HG02588 (cell line): ENCODE measurements around the gene ZBTB8A.

Experiments used
- ATAC-seq: cut with Tn5 transposase; IDR thresholded peaks from one replicate; pipeline ENCODE4 v1.9.1; 2021; ENCODE audit warnings: mild to moderate bottlenecking, moderate library complexity; ENCODE audit not compliant: unreplicated experiment

The ZBTB8A gene

DNA sequence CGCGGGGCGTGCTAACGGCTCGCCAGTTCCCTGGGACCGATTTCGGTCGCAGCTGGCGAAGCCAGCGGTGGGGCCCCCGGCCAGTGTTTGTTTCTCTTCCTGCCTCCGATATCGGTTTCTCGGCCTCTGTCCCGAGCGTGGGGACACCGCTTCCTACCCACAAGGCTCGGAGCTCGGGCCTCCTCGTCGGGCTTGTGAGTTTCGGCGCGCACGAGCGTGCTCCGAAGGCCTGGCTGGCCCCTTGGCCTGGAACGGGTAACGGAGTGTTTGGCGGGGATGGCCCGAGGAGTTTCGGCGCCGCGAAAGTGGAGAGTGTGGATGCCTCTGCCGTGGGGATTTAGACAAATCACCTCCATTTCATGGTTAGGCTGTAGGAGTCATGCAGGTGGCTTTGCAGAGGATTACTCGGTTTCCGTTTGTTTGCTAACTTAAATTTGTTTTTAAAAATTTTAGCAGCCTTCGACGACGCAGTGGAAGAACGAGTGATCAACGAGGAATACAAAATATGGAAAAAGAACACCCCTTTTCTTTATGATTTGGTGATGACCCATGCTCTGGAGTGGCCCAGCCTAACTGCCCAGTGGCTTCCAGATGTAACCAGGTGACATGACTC lies 112.3 kb downstream of the ZBTB8A start:
- no peak for ATAC-seq

DNA sequence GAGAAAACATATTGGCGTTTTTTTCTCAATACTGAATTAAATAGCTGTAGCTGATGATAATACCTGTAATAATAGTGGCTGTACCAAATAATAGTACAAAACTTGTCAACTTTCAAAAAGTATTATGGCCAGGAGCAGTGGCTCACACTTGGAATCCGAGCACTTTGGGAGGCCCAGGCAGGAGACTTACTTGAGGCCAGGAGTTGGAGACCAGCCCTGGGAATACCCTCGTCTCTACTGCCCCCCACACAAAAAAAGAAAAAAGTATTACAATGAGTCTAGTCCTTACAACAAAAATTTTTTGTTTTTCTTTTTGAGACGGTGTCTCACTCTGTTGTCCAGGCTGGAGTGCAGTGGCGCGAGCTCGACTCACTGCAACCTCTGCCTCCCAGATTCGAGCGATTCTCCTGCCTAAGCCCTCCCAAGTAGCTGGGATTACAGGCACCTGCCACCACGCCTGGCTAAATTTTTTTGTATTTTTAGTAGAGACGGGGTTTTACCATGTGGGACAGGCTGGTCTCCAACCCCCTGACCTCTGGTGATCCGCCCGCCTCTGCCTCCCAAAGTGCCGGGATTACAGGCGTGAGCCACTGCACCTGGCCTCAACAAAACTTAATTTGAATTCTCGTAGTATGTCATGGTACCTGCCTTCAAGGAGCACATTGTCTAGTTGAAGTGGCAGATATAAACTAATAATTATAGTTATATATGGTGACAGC lies 113.2 kb downstream of the ZBTB8A start:
- ATAC-seq = no peak
